ENCODE measurements around the gene IQCE.

Gene IQCE

GRCh38 chr7:2619116-2619515 lies 60.3 kb downstream of the IQCE start:
- no peak for TF ChIP-seq CTCF (IDR thresholded peaks at IDR 0.05; ENCODE audit: low read depth, low read length)
- no peak overlapping the region for H3K4me3 ChIP-seq (ENCODE audit: low read depth, low read length)

- no peak for TF ChIP-seq CTCF (IDR thresholded peaks at IDR 0.05; ENCODE audit: low read depth, low read length)
- H3K4me3 ChIP-seq (ENCODE audit: low read depth, low read length): no peak overlapping the region
Observed at GRCh38 chr7:2621061-2621828, 62.5 kb downstream of the IQCE start.

- no peak for TF ChIP-seq CTCF (IDR thresholded peaks at IDR 0.05; ENCODE audit: low read depth, low read length)
- H3K4me3 ChIP-seq (ENCODE audit: low read depth, low read length): no peak overlapping the region
Observed at GRCh38 chr7:2621948-2622640, 63.3 kb downstream of the IQCE start.

GRCh38 chr7:2622869-2623697 lies 64.3 kb downstream of the IQCE start:
- H3K4me3 ChIP-seq (ENCODE audit: low read depth, low read length): no peak overlapping the region
- TF ChIP-seq CTCF (IDR thresholded peaks at IDR 0.05; ENCODE audit: low read depth, low read length): no peak

- no peak overlapping the region for H3K4me3 ChIP-seq (ENCODE audit: low read depth, low read length)
- no peak for TF ChIP-seq CTCF (IDR thresholded peaks at IDR 0.05; ENCODE audit: low read depth, low read length)
Observed at GRCh38 chr7:2623698-2624014, 64.9 kb downstream of the IQCE start.

- no peak overlapping the region for H3K4me3 ChIP-seq (ENCODE audit: low read depth, low read length)
- no peak for TF ChIP-seq CTCF (IDR thresholded peaks at IDR 0.05; ENCODE audit: low read depth, low read length)
Observed at GRCh38 chr7:2624293-2624886, 65.6 kb downstream of the IQCE start.

Measured in WI38 (cell line).